Naive thymus-derived CD4-positive, alpha-beta T cell (primary cell): ENCODE results near the gene CTR9. TPM values are rescaled to one million over a fixed set of nuclear protein-coding genes. Genes with fewer than 3 reads are reported as not detected.

Source experiments
- ATAC-seq: fragments of 150-1000 bp; cut with Tn5 transposase; 2 replicates; pipeline ENCODE4 v1.10.0; 2021; ENCODE audit warnings: mild to moderate bottlenecking, moderate library complexity
- CTCF ChIA-PET: fragments of 350-600 bp; sonication (Branson Sonifier 250); formaldehyde crosslinking; loops from one replicate; lab custom pipeline; 2021; ENCODE audit warnings: antibody characterized with exemption; lab: Charles Lee
- POLR2A ChIA-PET: fragments of 350-600 bp; sonication (Branson Sonifier 250); formaldehyde crosslinking; loops from one replicate; lab custom pipeline; 2021; ENCODE audit warnings: antibody characterized with exemption, inconsistent platforms; lab: Charles Lee
- DNase-seq, 9 donors: peaks; one replicate each; pipeline versions ENCODE4 v3.0.0 to v3.0.0-alpha.2; 2020 to 2022; ENCODE audit warnings: mixed read lengths in 1 of 9
- H3K27ac ChIP-seq: one replicate; pipeline ENCODE4 v1.7.0; 2013; ENCODE audit warnings: mild to moderate bottlenecking, low read depth, low read length, moderate library complexity
- H3K27me3 ChIP-seq, 2 donors: one replicate each; pipeline ENCODE4 v1.7.0; 2013; ENCODE audit warnings: low read length in 2 of 2, mild to moderate bottlenecking in 2 of 2, moderate library complexity in 2 of 2; ENCODE audit not compliant: control insufficient read depth in 2 of 2, insufficient read depth in 2 of 2
- H3K36me3 ChIP-seq, 3 experiments: 1 replicate in 2 of 3; 2 replicates in 1 of 3; pipeline ENCODE4 v1.7.0; 2013; ENCODE audit warnings: low read length in 3 of 3, mild to moderate bottlenecking in 3 of 3, moderate library complexity in 1 of 3; ENCODE audit not compliant: insufficient read depth in 3 of 3, control insufficient read depth in 2 of 3
- H3K4me1 ChIP-seq, 2 donors: one replicate each; pipeline ENCODE4 v1.7.0; 2013; ENCODE audit warnings: low read length in 2 of 2, mild to moderate bottlenecking in 2 of 2, moderate library complexity in 1 of 2; ENCODE audit not compliant: control insufficient read depth in 2 of 2, insufficient read depth in 2 of 2
- H3K4me3 ChIP-seq: 2 replicates; pipeline ENCODE4 v1.7.0; 2013; ENCODE audit warnings: mild to moderate bottlenecking, low read length
- H3K9me3 ChIP-seq, 3 experiments: 1 replicate in 2 of 3; 2 replicates in 1 of 3; pipeline ENCODE4 v1.7.0; 2013; ENCODE audit warnings: low read length in 3 of 3; ENCODE audit not compliant: control insufficient read depth in 2 of 3
- H3K27ac Mint-ChIP-seq, 9 donors: one replicate each; pipeline ENCODE4 v1.8.0; 2020 to 2022; ENCODE audit warnings: mixed read lengths in 9 of 9, mild to moderate bottlenecking in 8 of 9, moderate library complexity in 5 of 9, inconsistent platforms in 2 of 9
- H3K27me3 Mint-ChIP-seq, 5 donors: one replicate each; pipeline ENCODE4 v1.8.0; 2021 to 2022; ENCODE audit warnings: mixed read lengths in 5 of 5, mild to moderate bottlenecking in 1 of 5
- H3K36me3 Mint-ChIP-seq, 5 donors: one replicate each; pipeline ENCODE4 v1.8.0; 2020 to 2022; ENCODE audit warnings: mixed read lengths in 5 of 5, mild to moderate bottlenecking in 3 of 5, inconsistent platforms in 1 of 5
- H3K4me1 Mint-ChIP-seq, 7 donors: one replicate each; pipeline ENCODE4 v1.8.0; 2020 to 2022; ENCODE audit warnings: mixed read lengths in 7 of 7, mild to moderate bottlenecking in 3 of 7, inconsistent platforms in 1 of 7
- H3K4me3 Mint-ChIP-seq, 10 donors: one replicate each; pipeline ENCODE4 v1.8.0; 2020 to 2022; ENCODE audit warnings: mild to moderate bottlenecking in 10 of 10, mixed read lengths in 10 of 10, moderate library complexity in 6 of 10, inconsistent platforms in 2 of 10
- H3K9me3 Mint-ChIP-seq, 11 donors: one replicate each; pipeline ENCODE4 v1.8.0; 2020 to 2022; ENCODE audit warnings: mixed read lengths in 11 of 11, mild to moderate bottlenecking in 4 of 11, inconsistent platforms in 1 of 11, moderate library complexity in 1 of 11
- intact Hi-C, 2 donors: fragments of 100-400 bp; cut with micrococcal nuclease; formaldehyde crosslinking; loops; one replicate each; pipeline ENCODE4 v1.15.1; 2023
- polyA plus RNA-seq, 2 donors: library from polyadenylated mRNA; unstranded; fragments of 300-500 nt; fragmentation: Illumina TruSeq; gene quantifications; one replicate each; pipeline ENCODE4 v1.2.3, GENCODE V29; 2021
- total RNA-seq, 6 experiments: library from RNA in 5 of 6; stranded (reverse) in 5 of 6; gene quantifications; 1 replicate in 5 of 6; 2 replicates in 1 of 6; pipeline ENCODE4 v1.2.3 and lab custom pipeline; 2021 to 2026

Gene CTR9
- total and polyA plus RNA-seq, 7 experiments from 2014 or later: 23.8 to 70.3 (median 51.7) TPM

- DNase-seq (no peak), ATAC-seq (no peak)
- H3K9me3 ChIP-seq: no peaks in the 10 kb centered on the region
- Mint-ChIP-seq H3K27ac (no peak overlapping the region), H3K4me1 (peaks cover 0 to 10% (median 0%) of the 10 kb centered on the region in 7 donors), H3K27me3 (no peaks in the 10 kb centered on the region), H3K4me3 (no peak overlapping the region), H3K9me3 (no peaks in the 10 kb centered on the region), H3K36me3 (peaks cover 12 to 34% (median 17%) of the 10 kb centered on the region in 5 donors)
- ChIA-PET POLR2A (no interaction called here), CTCF (no interaction called here)
- no peak overlapping the region for H3K27ac ChIP-seq
- peaks cover 29 to 92% (median 77%) of the 10 kb centered on the region in 3 experiments for H3K36me3 ChIP-seq
- no peaks in the 10 kb centered on the region for H3K4me1 ChIP-seq
- H3K4me3 ChIP-seq: no peak overlapping the region
- H3K27me3 ChIP-seq: no peaks in the 10 kb centered on the region
- intact Hi-C loops: no loop called here
Observed at GRCh38 chr11:10761085-10761698, 10.1 kb downstream of the CTR9 start.

GRCh38 chr11:10762185-10762584 lies 11.1 kb downstream of the CTR9 start:
- no peaks in the 10 kb centered on the region for H3K9me3 Mint-ChIP-seq
- Histone ChIP-seq H3K27me3 (no peaks in the 10 kb centered on the region), H3K4me1 (no peaks in the 10 kb centered on the region), H3K4me3 (no peak overlapping the region), H3K27ac (no peak overlapping the region), H3K36me3 (peaks cover 28 to 95% (median 70%) of the 10 kb centered on the region in 3 experiments), H3K9me3 (no peaks in the 10 kb centered on the region)
- no peak overlapping the region for H3K4me3 Mint-ChIP-seq
- no peaks in the 10 kb centered on the region for H3K27me3 Mint-ChIP-seq
- ChIA-PET POLR2A (no interaction called here), CTCF (no interaction called here)
- H3K4me1 Mint-ChIP-seq: peaks cover 0 to 13% (median 0%) of the 10 kb centered on the region in 7 donors
- intact Hi-C loops: no loop called here
- H3K27ac Mint-ChIP-seq: peak overlapping the region in 5 of 9 donors; percentile 8 to 58 (median 16)
- ATAC-seq (no peak), DNase-seq (no peak)
- H3K36me3 Mint-ChIP-seq: peaks cover 15 to 39% (median 21%) of the 10 kb centered on the region in 5 donors

GRCh38 chr11:10762913-10763421 lies 11.9 kb downstream of the CTR9 start:
- no peak overlapping the region for H3K4me3 ChIP-seq
- no peaks in the 10 kb centered on the region for H3K9me3 ChIP-seq
- no peak overlapping the region for H3K27ac Mint-ChIP-seq
- peaks cover 0 to 13% (median 0%) of the 10 kb centered on the region in 7 donors for H3K4me1 Mint-ChIP-seq
- H3K36me3 ChIP-seq: peaks cover 20 to 95% (median 63%) of the 10 kb centered on the region in 3 experiments
- CTCF ChIA-PET: no interaction called here
- no peaks in the 10 kb centered on the region for H3K9me3 Mint-ChIP-seq
- no peaks in the 10 kb centered on the region for H3K4me1 ChIP-seq
- H3K36me3 Mint-ChIP-seq: peaks cover 15 to 39% (median 25%) of the 10 kb centered on the region in 5 donors
- no peaks in the 10 kb centered on the region for H3K27me3 ChIP-seq
- intact Hi-C loops: no loop called here
- ATAC-seq (no peak), DNase-seq (no peak)
- H3K27ac ChIP-seq: no peak overlapping the region
- POLR2A ChIA-PET: interaction anchor here (0.8 kb wide), 1 partner anchor 46 kb away, joined by 3 read pairs; the partner anchor contains the start of gene EIF4G2
- no peak overlapping the region for H3K4me3 Mint-ChIP-seq
- no peaks in the 10 kb centered on the region for H3K27me3 Mint-ChIP-seq

GRCh38 chr11:10763766-10764165 lies 12.7 kb downstream of the CTR9 start:
- no peak overlapping the region for H3K27ac ChIP-seq
- ChIA-PET POLR2A (interaction anchor here (0.6 to 0.8 kb wide), 2 partner anchors 29 to 45 kb away, joined by 3 to 4 read pairs; partner anchors contain the start of gene EIF4G2), CTCF (no interaction called here)
- peaks cover 20 to 87% (median 55%) of the 10 kb centered on the region in 3 experiments for H3K36me3 ChIP-seq
- ATAC-seq (no peak), DNase-seq (no peak)
- no peaks in the 10 kb centered on the region for H3K4me1 ChIP-seq
- no peaks in the 10 kb centered on the region for H3K9me3 ChIP-seq
- intact Hi-C loops: no loop called here
- Mint-ChIP-seq H3K36me3 (peaks cover 15 to 39% (median 26%) of the 10 kb centered on the region in 5 donors), H3K27ac (peak overlapping the region in 2 of 9 donors; percentile 6 to 18), H3K4me3 (no peak overlapping the region), H3K4me1 (peaks cover 0 to 13% (median 0%) of the 10 kb centered on the region in 7 donors), H3K27me3 (no peaks in the 10 kb centered on the region), H3K9me3 (no peaks in the 10 kb centered on the region)
- H3K27me3 ChIP-seq: no peaks in the 10 kb centered on the region
- H3K4me3 ChIP-seq: no peak overlapping the region

GRCh38 chr11:10764412-10764811 lies 13.4 kb downstream of the CTR9 start:
- Histone ChIP-seq H3K27ac (no peak overlapping the region), H3K36me3 (peaks cover 20 to 81% (median 51%) of the 10 kb centered on the region in 3 experiments), H3K27me3 (no peaks in the 10 kb centered on the region), H3K4me3 (no peak overlapping the region), H3K9me3 (no peaks in the 10 kb centered on the region), H3K4me1 (no peaks in the 10 kb centered on the region)
- Mint-ChIP-seq H3K27ac (no peak overlapping the region), H3K4me3 (no peak overlapping the region), H3K4me1 (peaks cover 0 to 13% (median 0%) of the 10 kb centered on the region in 7 donors), H3K36me3 (peaks cover 16 to 43% (median 31%) of the 10 kb centered on the region in 5 donors), H3K9me3 (no peaks in the 10 kb centered on the region), H3K27me3 (no peaks in the 10 kb centered on the region)
- intact Hi-C loops: no loop called here
- ATAC-seq (no peak), DNase-seq (no peak)
- CTCF ChIA-PET: no interaction called here
- POLR2A ChIA-PET: interaction anchor here (0.6 kb wide), 2 partner anchors 12 to 28 kb away, joined by 3 to 4 read pairs; no protein-coding TSS in a partner anchor

GRCh38 chr11:10770626-10771254 lies 19.7 kb downstream of the CTR9 start:
- Histone ChIP-seq H3K9me3 (no peaks in the 10 kb centered on the region), H3K27ac (no peak overlapping the region), H3K4me1 (no peaks in the 10 kb centered on the region), H3K27me3 (no peaks in the 10 kb centered on the region), H3K4me3 (no peak overlapping the region), H3K36me3 (peaks cover 38 to 69% (median 38%) of the 10 kb centered on the region in 3 experiments)
- ChIA-PET CTCF (interaction anchor here (0.5 to 1.5 kb wide), 13 partner anchors 11 to 1352 kb away, joined by 3 to 7 read pairs (median 3); no protein-coding TSS in a partner anchor), POLR2A (interaction anchor here (0.9 to 1.6 kb wide), 4 partner anchors 15 to 87 kb away, joined by 3 to 7 read pairs (median 4); partner anchors contain the start of genes EIF4G2 and ZBED5)
- H3K27me3 Mint-ChIP-seq: no peaks in the 10 kb centered on the region
- H3K4me3 Mint-ChIP-seq: no peak overlapping the region
- H3K27ac Mint-ChIP-seq: peak overlapping the region in 1 of 9 donors; percentile 48
- DNase-seq: no peak
- ATAC-seq: no peak
- H3K36me3 Mint-ChIP-seq: peaks cover 22 to 59% (median 55%) of the 10 kb centered on the region in 5 donors
- intact Hi-C loops: loop anchor here in 1 of 2 donors (1.0 to 10.0 kb wide), 4 partner anchors 20 to 1164 kb away; partner anchors contain the start of gene CTR9
- H3K4me1 Mint-ChIP-seq: peaks cover 0 to 4% (median 0%) of the 10 kb centered on the region in 7 donors
- no peaks in the 10 kb centered on the region for H3K9me3 Mint-ChIP-seq
